H9 (cell line): ENCODE results near the gene EDN1. TPM values are rescaled to one million over a fixed set of nuclear protein-coding genes. Genes with fewer than 3 reads are reported as not detected.

Experiments
- DNase-seq: peaks from one replicate; pipeline ENCODE4 v3.0.0-alpha.2; 2017
- H2AFZ ChIP-seq: one replicate; pipeline ENCODE4 v1.6.1; 2013; ENCODE audit warnings: mild to moderate bottlenecking, low read length, control low read depth, moderate library complexity
- H2AK5ac ChIP-seq: 2 replicates; pipeline ENCODE4 v1.6.1; 2013; ENCODE audit warnings: low read length, control low read depth, mixed read lengths; ENCODE audit not compliant: insufficient read length
- H2BK120ac ChIP-seq: one replicate; pipeline ENCODE4 v1.6.1; 2013; ENCODE audit warnings: low read depth, mild to moderate bottlenecking, low read length, control low read depth, inconsistent platforms; ENCODE audit not compliant: poor library complexity, severe bottlenecking
- H2BK12ac ChIP-seq: 2 replicates; pipeline ENCODE4 v1.6.1; 2013; ENCODE audit warnings: low read length, control low read depth, mixed read lengths, low read depth; ENCODE audit not compliant: insufficient read length
- H2BK15ac ChIP-seq: 2 replicates; pipeline ENCODE4 v1.6.1; 2013; ENCODE audit warnings: low read depth, low read length, control low read depth
- H2BK20ac ChIP-seq: one replicate; pipeline ENCODE4 v1.6.1; 2013; ENCODE audit warnings: low read depth, mild to moderate bottlenecking, low read length, control low read depth, inconsistent platforms; ENCODE audit not compliant: poor library complexity, severe bottlenecking
- H2BK5ac ChIP-seq: 2 replicates; pipeline ENCODE4 v1.6.1; 2013; ENCODE audit warnings: low read length, control low read depth, mixed read lengths; ENCODE audit not compliant: insufficient read length
- H3K14ac ChIP-seq: 2 replicates; pipeline ENCODE4 v1.6.1; 2013; ENCODE audit warnings: low read length, control low read depth; ENCODE audit not compliant: insufficient read depth
- H3K18ac ChIP-seq: 2 replicates; pipeline ENCODE4 v1.6.1; 2013; ENCODE audit warnings: low read depth, mild to moderate bottlenecking, mixed read lengths, low read length, control low read depth; ENCODE audit not compliant: insufficient read length
- H3K23ac ChIP-seq: 2 replicates; pipeline ENCODE4 v1.6.1; 2013; ENCODE audit warnings: low read length, control low read depth, mixed read lengths, low read depth; ENCODE audit not compliant: insufficient read length
- H3K23me2 ChIP-seq: 2 replicates; pipeline ENCODE4 v1.6.1; 2013; ENCODE audit warnings: low read depth, mild to moderate bottlenecking, mixed read lengths, low read length, control low read depth; ENCODE audit not compliant: insufficient read length, poor library complexity, severe bottlenecking
- H3K27ac ChIP-seq: 2 replicates; pipeline ENCODE4 v1.5.1; 2013; ENCODE audit warnings: low read length, control low read depth, mixed read lengths, low read depth; ENCODE audit not compliant: insufficient read length
- H3K27me3 ChIP-seq: 2 replicates; pipeline ENCODE4 v1.6.1; 2013; ENCODE audit warnings: low read length, control low read depth, inconsistent platforms; ENCODE audit not compliant: insufficient read depth
- H3K4ac ChIP-seq: 2 replicates; pipeline ENCODE4 v1.6.1; 2013; ENCODE audit warnings: low read depth, mild to moderate bottlenecking, control low read depth, inconsistent platforms, low read length, moderate library complexity
- H3K4me1 ChIP-seq: 2 replicates; pipeline ENCODE4 v1.6.1; 2013; ENCODE audit warnings: low read length, control low read depth, inconsistent platforms; ENCODE audit not compliant: insufficient read depth
- H3K4me2 ChIP-seq: 2 replicates; pipeline ENCODE4 v1.6.1; 2013; ENCODE audit warnings: low read length, control low read depth, mixed read lengths; ENCODE audit not compliant: insufficient read length, insufficient read depth
- H3K56ac ChIP-seq: 2 replicates; pipeline ENCODE4 v1.6.1; 2013; ENCODE audit warnings: low read depth, mild to moderate bottlenecking, mixed read lengths, low read length, control low read depth; ENCODE audit not compliant: insufficient read length
- H3K79me1 ChIP-seq: 2 replicates; pipeline ENCODE4 v1.6.1; 2013; ENCODE audit warnings: low read depth, mild to moderate bottlenecking, moderate library complexity, low read length, control low read depth, inconsistent platforms; ENCODE audit not compliant: insufficient read depth, poor library complexity, severe bottlenecking
- H3K79me2 ChIP-seq: 2 replicates; pipeline ENCODE4 v1.6.1; 2013; ENCODE audit warnings: low read length, control low read depth, inconsistent platforms; ENCODE audit not compliant: insufficient read depth
- H3K9ac ChIP-seq: 2 replicates; pipeline ENCODE4 v1.6.1; 2013; ENCODE audit warnings: low read length, control low read depth, mixed read lengths; ENCODE audit not compliant: insufficient read length; ENCODE audit errors: extremely low read depth
- H3K9me3 ChIP-seq: one replicate; pipeline ENCODE4 v1.6.1; 2013; ENCODE audit warnings: low read depth, low read length, inconsistent platforms; ENCODE audit not compliant: control insufficient read depth
- H3T11ph ChIP-seq: one replicate; pipeline ENCODE4 v1.6.1; 2013; ENCODE audit warnings: mild to moderate bottlenecking, low read length, control low read depth, inconsistent platforms
- H4K20me1 ChIP-seq: one replicate; pipeline ENCODE4 v1.6.1; 2013; ENCODE audit not compliant: control insufficient read depth, insufficient read length, insufficient read depth
- H4K5ac ChIP-seq: 2 replicates; pipeline ENCODE4 v1.6.1; 2013; ENCODE audit warnings: low read depth, mild to moderate bottlenecking, mixed read lengths, low read length, control low read depth; ENCODE audit not compliant: insufficient read length
- H4K8ac ChIP-seq: replicated peaks from 2 replicates; pipeline ENCODE4 v1.6.1; 2013; ENCODE audit warnings: low read length, control low read depth, mixed read lengths, low read depth; ENCODE audit not compliant: insufficient read length
- H4K91ac ChIP-seq: 2 replicates; pipeline ENCODE4 v1.6.1; 2013; ENCODE audit warnings: low read depth, mild to moderate bottlenecking, moderate library complexity, mixed read lengths, low read length, control low read depth; ENCODE audit not compliant: insufficient read length
- H3K27ac Mint-ChIP-seq, 3 experiments: 2 replicates in 2 of 3; 3 replicates in 1 of 3; pipeline ENCODE4 v1.8.0; 2020 to 2021; ENCODE audit warnings: mixed read lengths in 3 of 3, mild to moderate bottlenecking in 1 of 3, moderate library complexity in 1 of 3
- H3K27me3 Mint-ChIP-seq: 2 replicates; pipeline ENCODE4 v1.8.0; 2021; ENCODE audit warnings: low read depth, mild to moderate bottlenecking, moderate library complexity, mixed read lengths
- H3K36me3 Mint-ChIP-seq, 3 experiments: 2 replicates in 2 of 3; 3 replicates in 1 of 3; pipeline ENCODE4 v1.8.0; 2020 to 2021; ENCODE audit warnings: low read depth in 3 of 3, mixed read lengths in 3 of 3; ENCODE audit not compliant: insufficient read depth in 1 of 3
- H3K4me1 Mint-ChIP-seq, 2 experiments: 2 replicates each; pipeline ENCODE4 v1.8.0; 2020; ENCODE audit warnings: mixed read lengths in 2 of 2
- H3K4me3 Mint-ChIP-seq, 2 experiments: 2 replicates in 1 of 2; 3 replicates in 1 of 2; pipeline ENCODE4 v1.8.0; 2020 to 2021; ENCODE audit warnings: mild to moderate bottlenecking in 2 of 2, mixed read lengths in 2 of 2, moderate library complexity in 1 of 2
- H3K9me3 Mint-ChIP-seq, 2 experiments: 2 replicates in 1 of 2; 3 replicates in 1 of 2; pipeline ENCODE4 v1.8.0; 2020; ENCODE audit warnings: mild to moderate bottlenecking in 2 of 2, mixed read lengths in 2 of 2, moderate library complexity in 1 of 2
- WGBS: extraction: QIAGEN DNeasy Blood & Tissue Kit; methylation state at CpG from one replicate; pipeline ENCODE4 v1.1.7; 2013; ENCODE audit warnings: missing lambda C conversion rate, low lambda C conversion rate, mixed read lengths; ENCODE audit not compliant: insufficient read length; ENCODE audit errors: extremely low coverage; 5-methylcytosine and 5-hydroxymethylcytosine counted together
- total RNA-seq: library from RNA; stranded (reverse); gene quantifications from 2 replicates; pipeline ENCODE4 v1.2.1, GENCODE V29; 2021
- TF ChIP-seq, protein P1 (sequence below): fragments of 200-600 bp; sonication (generic); conservative IDR thresholded peaks from 3 replicates; pipeline ENCODE4 v1.8.0; 2021; ENCODE audit warnings: antibody characterized with exemption, mild to moderate bottlenecking

EDN1 gene
- total RNA-seq, 1 experiment from 2014 or later: 2.1 TPM

DNA sequence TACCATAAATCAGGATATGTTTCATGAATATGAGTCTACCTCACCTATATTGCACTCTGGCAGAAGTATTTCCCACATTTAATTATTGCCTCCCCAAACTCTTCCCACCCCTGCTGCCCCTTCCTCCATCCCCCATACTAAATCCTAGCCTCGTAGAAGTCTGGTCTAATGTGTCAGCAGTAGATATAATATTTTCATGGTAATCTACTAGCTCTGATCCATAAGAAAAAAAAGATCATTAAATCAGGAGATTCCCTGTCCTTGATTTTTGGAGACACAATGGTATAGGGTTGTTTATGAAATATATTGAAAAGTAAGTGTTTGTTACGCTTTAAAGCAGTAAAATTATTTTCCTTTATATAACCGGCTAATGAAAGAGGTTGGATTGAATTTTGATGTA lies 6.4 kb downstream of the EDN1 start:
- H3K9me3 Mint-ChIP-seq: no peaks in the 10 kb centered on the region; a peak in 1 of 5 replicates
- 100% methylated on average over 2 of the region's 3 CpGs for WGBS
- Histone ChIP-seq H3K4me1 (no peaks in the 10 kb centered on the region; the same call in 1 of the 2 replicates), H3K18ac (no peak overlapping the region), H3K9ac (no peak overlapping the region), H3K4ac (no peak overlapping the region), H3K27ac (no peak overlapping the region), H2BK12ac (no peak overlapping the region), H3K23ac (no peak overlapping the region), H4K91ac (no peak overlapping the region), H3K23me2 (no peaks in the 10 kb centered on the region), H4K5ac (no peak overlapping the region), H3K9me3 (no peaks in the 10 kb centered on the region), H3K56ac (no peak overlapping the region), H4K8ac (no peak overlapping the region), H2AFZ (no peak overlapping the region), H3K14ac (no peak overlapping the region), H3K27me3 (no peaks in the 10 kb centered on the region), H3K4me2 (no peak overlapping the region), H2BK5ac (no peak overlapping the region), H2BK15ac (no peak overlapping the region), H4K20me1 (no peaks in the 10 kb centered on the region), H2AK5ac (no peak overlapping the region), H2BK20ac (no peak overlapping the region), H3K79me2 (no peaks in the 10 kb centered on the region), H2BK120ac (no peak overlapping the region), H3K79me1 (no peaks in the 10 kb centered on the region), H3T11ph (no peak overlapping the region)
- peaks cover 0 to 31% (median 5%) of the 10 kb centered on the region in 3 experiments; a peak in 3 of 7 replicates for H3K36me3 Mint-ChIP-seq
- H3K4me3 Mint-ChIP-seq: no peak overlapping the region
- TF ChIP-seq, protein P1, sequence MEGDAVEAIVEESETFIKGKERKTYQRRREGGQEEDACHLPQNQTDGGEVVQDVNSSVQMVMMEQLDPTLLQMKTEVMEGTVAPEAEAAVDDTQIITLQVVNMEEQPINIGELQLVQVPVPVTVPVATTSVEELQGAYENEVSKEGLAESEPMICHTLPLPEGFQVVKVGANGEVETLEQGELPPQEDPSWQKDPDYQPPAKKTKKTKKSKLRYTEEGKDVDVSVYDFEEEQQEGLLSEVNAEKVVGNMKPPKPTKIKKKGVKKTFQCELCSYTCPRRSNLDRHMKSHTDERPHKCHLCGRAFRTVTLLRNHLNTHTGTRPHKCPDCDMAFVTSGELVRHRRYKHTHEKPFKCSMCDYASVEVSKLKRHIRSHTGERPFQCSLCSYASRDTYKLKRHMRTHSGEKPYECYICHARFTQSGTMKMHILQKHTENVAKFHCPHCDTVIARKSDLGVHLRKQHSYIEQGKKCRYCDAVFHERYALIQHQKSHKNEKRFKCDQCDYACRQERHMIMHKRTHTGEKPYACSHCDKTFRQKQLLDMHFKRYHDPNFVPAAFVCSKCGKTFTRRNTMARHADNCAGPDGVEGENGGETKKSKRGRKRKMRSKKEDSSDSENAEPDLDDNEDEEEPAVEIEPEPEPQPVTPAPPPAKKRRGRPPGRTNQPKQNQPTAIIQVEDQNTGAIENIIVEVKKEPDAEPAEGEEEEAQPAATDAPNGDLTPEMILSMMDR: no peak
- no peak for DNase-seq
- no peak overlapping the region for H3K27ac Mint-ChIP-seq
- H3K4me1 Mint-ChIP-seq: peaks cover 20 to 27% of the 10 kb centered on the region in 2 experiments
- peaks cover 5% of the 10 kb centered on the region; the same call in 1 of the 2 replicates for H3K27me3 Mint-ChIP-seq
